Cardiac atrium fibroblast (primary cell): ENCODE measurements around the gene CLK3. TPM values are rescaled to one million over a fixed set of nuclear protein-coding genes. Genes with fewer than 3 reads are reported as not detected.

ENCODE experiments used
- total RNA-seq: library from RNA; depleted of rRNA; stranded (reverse); fragments of >200 nt; gene quantifications from 2 replicates; pipeline ENCODE4 v1.2.3, GENCODE V29; 2015

CLK3 gene
- total RNA-seq, result 77.8 and 78.5 TPM in 2 replicates

GRCh38 chr15:74615508-74616365 lies at the start of gene CLK3:
CLK3 (plus strand) TSS chr15:74615836; CDS start chr15:74619197, 3,361 bp downstream.

Other genes starting within 250 kb of the CLK3 start
- 0.36 and 1.9 TPM in 2 replicates for gene CYP11A1, start 248.2 kb upstream of the CLK3 start, total RNA-seq
- gene SEMA7A, start 181.9 kb upstream of the CLK3 start, total RNA-seq, result 1.6 and 3.2 TPM in 2 replicates
- 73.2 and 85.4 TPM in 2 replicates for gene UBL7, start 154.7 kb upstream of the CLK3 start, total RNA-seq
- 0.65 and 0.90 TPM in 2 replicates for gene ARID3B, start 74.6 kb upstream of the CLK3 start, total RNA-seq
- 9.9 and 10.7 TPM in 2 replicates for gene EDC3, start 80.2 kb downstream of the CLK3 start, total RNA-seq
- 2.1 and 2.5 TPM in 2 replicates for gene CYP1A1, start 109.7 kb downstream of the CLK3 start, total RNA-seq
- not detected in 2 replicates for gene CYP1A2, start 133.0 kb downstream of the CLK3 start, total RNA-seq
- 9.9 and 24.5 TPM in 2 replicates for gene CSK, start 166.2 kb downstream of the CLK3 start, total RNA-seq
- gene LMAN1L, start 197.0 kb downstream of the CLK3 start, total RNA-seq, result 0.36 TPM in 1 of 2 replicates, not detected in the other
- gene CPLX3, start 210.8 kb downstream of the CLK3 start, total RNA-seq, result not detected in 2 replicates
- gene ULK3, start 227.3 kb downstream of the CLK3 start, total RNA-seq, result 12.8 and 17.3 TPM in 2 replicates